Transverse colon (tissue), 3 donors: ENCODE data around the gene HFM1.

ENCODE experiments used
- EP300 ChIP-seq: sonication (generic); formaldehyde crosslinking; IDR thresholded peaks from one replicate; pipeline ENCODE4 v1.6.1; 2017; ENCODE audit warnings: antibody characterized with exemption, low read depth
- TF ChIP-seq, protein P1 (sequence below), 5 experiments: fragments of 200-600 bp in 3 of 5; fragments of 450-650 bp in 2 of 5; sonication (generic) in 3 of 5; IDR thresholded peaks; 1 replicate in 2 of 5; 2 replicates in 3 of 5; pipeline ENCODE4 v1.5.1; 2016 to 2017; ENCODE audit warnings: antibody characterized with exemption in 5 of 5, inconsistent platforms in 3 of 5, mild to moderate bottlenecking in 2 of 5, moderate library complexity in 1 of 5

GRCh38 chr1:91386109-91386508 lies 18.5 kb downstream of the HFM1 start:
- TF ChIP-seq, protein P1, sequence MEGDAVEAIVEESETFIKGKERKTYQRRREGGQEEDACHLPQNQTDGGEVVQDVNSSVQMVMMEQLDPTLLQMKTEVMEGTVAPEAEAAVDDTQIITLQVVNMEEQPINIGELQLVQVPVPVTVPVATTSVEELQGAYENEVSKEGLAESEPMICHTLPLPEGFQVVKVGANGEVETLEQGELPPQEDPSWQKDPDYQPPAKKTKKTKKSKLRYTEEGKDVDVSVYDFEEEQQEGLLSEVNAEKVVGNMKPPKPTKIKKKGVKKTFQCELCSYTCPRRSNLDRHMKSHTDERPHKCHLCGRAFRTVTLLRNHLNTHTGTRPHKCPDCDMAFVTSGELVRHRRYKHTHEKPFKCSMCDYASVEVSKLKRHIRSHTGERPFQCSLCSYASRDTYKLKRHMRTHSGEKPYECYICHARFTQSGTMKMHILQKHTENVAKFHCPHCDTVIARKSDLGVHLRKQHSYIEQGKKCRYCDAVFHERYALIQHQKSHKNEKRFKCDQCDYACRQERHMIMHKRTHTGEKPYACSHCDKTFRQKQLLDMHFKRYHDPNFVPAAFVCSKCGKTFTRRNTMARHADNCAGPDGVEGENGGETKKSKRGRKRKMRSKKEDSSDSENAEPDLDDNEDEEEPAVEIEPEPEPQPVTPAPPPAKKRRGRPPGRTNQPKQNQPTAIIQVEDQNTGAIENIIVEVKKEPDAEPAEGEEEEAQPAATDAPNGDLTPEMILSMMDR (IDR thresholded peaks at IDR 0.05) = no peak
- no peak for TF ChIP-seq EP300
